ENCODE results near the gene CNIH4. TPM values are rescaled to one million over a fixed set of nuclear protein-coding genes. Genes with fewer than 3 reads are reported as not detected.
A peak's percentile ranks its signal among the peaks of the same experiment; 100 is the strongest.
"Not testable (repeated sequence)": the region's sequence is repeated elsewhere in the genome, so short reads cannot be mapped to it uniquely, and the experiment has no call there.

Gene CNIH4
- total RNA-seq, 4 donors from 2014 or later: 22.4 to 32.4 (median 23.5) TPM

GRCh38 chr1:224411766-224412165 is 55.1 kb downstream of the CNIH4 start:
- Histone ChIP-seq H3K9me3 (no peaks in the 10 kb centered on the region), H3K4me3 (replicated peaks in 1 of 3) (no peak overlapping the region), H3K36me3 (peaks cover 35 to 51% of the 10 kb centered on the region in 2 donors), H3K27ac (no peak overlapping the region), H3K4me1 (peaks cover 0 to 6% of the 10 kb centered on the region in 2 donors), H3K27me3 (no peaks in the 10 kb centered on the region)
- no peak for DNase-seq
- 81 to 90% methylated on average over 1 of the region's 1 CpG for WGBS, 2 donors
- TF ChIP-seq CTCF (IDR thresholded peaks at IDR 0.05) (no peak), POLR2A (IDR thresholded peaks at IDR 0.05) (no peak)
- intact Hi-C loops (cut with DNase I): no loop called here

GRCh38 chr1:224420106-224420505 is 63.4 kb downstream of the CNIH4 start:
- TF ChIP-seq POLR2A (IDR thresholded peaks at IDR 0.05) (no peak), CTCF (IDR thresholded peaks at IDR 0.05) (no peak)
- H3K9me3 ChIP-seq: no peaks in the 10 kb centered on the region
- intact Hi-C loops (cut with DNase I): no loop called here
- no peak overlapping the region for H3K27ac ChIP-seq
- no peaks in the 10 kb centered on the region for H3K27me3 ChIP-seq
- H3K4me3 ChIP-seq (replicated peaks in 1 of 3): no peak overlapping the region
- H3K4me1 ChIP-seq: no peaks in the 10 kb centered on the region
- H3K36me3 ChIP-seq: peaks cover 70 to 88% of the 10 kb centered on the region in 2 donors
- DNase-seq: no peak

GRCh38 chr1:224425279-224425884 is 68.7 kb downstream of the CNIH4 start:
- H3K4me3 ChIP-seq (replicated peaks in 1 of 3): no peak overlapping the region
- TF ChIP-seq CTCF (IDR thresholded peaks at IDR 0.05): no peak
- no peak for TF ChIP-seq POLR2A (IDR thresholded peaks at IDR 0.05)
- 90 to 92% methylated on average over 6 of the region's 6 CpGs for WGBS, 2 donors
- no peak for DNase-seq
- H3K36me3 ChIP-seq: peaks cover 36 to 40% of the 10 kb centered on the region in 2 donors
- H3K9me3 ChIP-seq: no peaks in the 10 kb centered on the region
- no peaks in the 10 kb centered on the region for H3K27me3 ChIP-seq
- no peak overlapping the region for H3K27ac ChIP-seq
- peaks cover 9 to 20% of the 10 kb centered on the region in 2 donors for H3K4me1 ChIP-seq
- intact Hi-C loops (cut with DNase I): no loop called here

GRCh38 chr1:224426869-224427268 is 70.2 kb downstream of the CNIH4 start:
- H3K9me3 ChIP-seq; DNase-seq; H3K27ac ChIP-seq; intact Hi-C loops (cut with DNase I); H3K4me3 ChIP-seq (replicated peaks in 1 of 3); H3K27me3 ChIP-seq: not testable (repeated sequence)
- H3K4me1 ChIP-seq: peaks cover 24 to 32% of the 10 kb centered on the region in 2 donors
- H3K36me3 ChIP-seq: peaks cover 23 to 26% of the 10 kb centered on the region in 2 donors
- WGBS, 2 donors: 84 to 86% methylated on average over 8 of the region's 8 CpGs

GRCh38 chr1:224427346-224427745 is 70.7 kb downstream of the CNIH4 start:
- Histone ChIP-seq H3K9me3 (no peaks in the 10 kb centered on the region), H3K4me3 (replicated peaks in 1 of 3) (no peak overlapping the region), H3K36me3 (peaks cover 18 to 21% of the 10 kb centered on the region in 2 donors), H3K4me1 (peaks cover 26 to 34% of the 10 kb centered on the region in 2 donors), H3K27ac (peak overlapping the region in 1 of 3 donors; percentile 2), H3K27me3 (no peaks in the 10 kb centered on the region)
- TF ChIP-seq POLR2A (IDR thresholded peaks at IDR 0.05) (no peak), CTCF (IDR thresholded peaks at IDR 0.05) (no peak)
- WGBS, 2 donors: 87 to 88% methylated on average over 1 of the region's 1 CpG
- intact Hi-C loops (cut with DNase I): no loop called here
- DNase-seq: no peak

GRCh38 chr1:224428713-224429112 is 72.0 kb downstream of the CNIH4 start:
- H3K4me3 ChIP-seq (replicated peaks in 1 of 3); H3K27me3 ChIP-seq; intact Hi-C loops (cut with DNase I); DNase-seq; H3K36me3 ChIP-seq; H3K27ac ChIP-seq; H3K9me3 ChIP-seq: not testable (repeated sequence)
- H3K4me1 ChIP-seq: peaks cover 31 to 34% of the 10 kb centered on the region in 2 donors
- WGBS, 2 donors: 93 to 95% methylated on average over 7 of the region's 7 CpGs

Small RNAs within 50 kb of the gene (microRNA-seq; reads per million reads assigned to microRNA genes)
- gene MIR4742: not detected

Small RNAs within 50 kb of the gene (small RNA-seq; reads per million reads assigned to genes)
- not detected for gene MIR4742

Other genes with a start within 250 kb of the CNIH4 start
- gene FBXO28, start 242.8 kb upstream of the CNIH4 start, total RNA-seq: 10 to 100 TPM; 32.5 to 64.7 (median 35.4) TPM
- gene DEGS1, start 173.6 kb upstream of the CNIH4 start, total RNA-seq: 100 to 1,000 TPM in 2 of 4 donors, 10 to 100 TPM in 2; 87.7 to 138 (median 101) TPM
- 10 to 100 TPM; 18.9 to 34.1 (median 26.8) TPM for gene NVL, start 26.7 kb upstream of the CNIH4 start, total RNA-seq
- 100 to 1,000 TPM in 1 of 4 donors, 10 to 100 TPM in 3; 72.8 to 116 (median 89.2) TPM for gene WDR26, start 77.9 kb downstream of the CNIH4 start, total RNA-seq

All from thyroid gland (tissue), 4 donors.